Epithelial cell of prostate (primary cell): ENCODE measurements around the gene ZNF829.

Source experiments
- DNase-seq: peaks from one replicate; pipeline ENCODE4 v3.0.0-alpha.2; 2011; ENCODE audit warnings: low read depth, low spot score
- H3K27ac ChIP-seq: fragments of 450-650 bp; 2 replicates; pipeline ENCODE4 v1.5.1; 2017; ENCODE audit warnings: mild to moderate bottlenecking

ZNF829 gene

DNA sequence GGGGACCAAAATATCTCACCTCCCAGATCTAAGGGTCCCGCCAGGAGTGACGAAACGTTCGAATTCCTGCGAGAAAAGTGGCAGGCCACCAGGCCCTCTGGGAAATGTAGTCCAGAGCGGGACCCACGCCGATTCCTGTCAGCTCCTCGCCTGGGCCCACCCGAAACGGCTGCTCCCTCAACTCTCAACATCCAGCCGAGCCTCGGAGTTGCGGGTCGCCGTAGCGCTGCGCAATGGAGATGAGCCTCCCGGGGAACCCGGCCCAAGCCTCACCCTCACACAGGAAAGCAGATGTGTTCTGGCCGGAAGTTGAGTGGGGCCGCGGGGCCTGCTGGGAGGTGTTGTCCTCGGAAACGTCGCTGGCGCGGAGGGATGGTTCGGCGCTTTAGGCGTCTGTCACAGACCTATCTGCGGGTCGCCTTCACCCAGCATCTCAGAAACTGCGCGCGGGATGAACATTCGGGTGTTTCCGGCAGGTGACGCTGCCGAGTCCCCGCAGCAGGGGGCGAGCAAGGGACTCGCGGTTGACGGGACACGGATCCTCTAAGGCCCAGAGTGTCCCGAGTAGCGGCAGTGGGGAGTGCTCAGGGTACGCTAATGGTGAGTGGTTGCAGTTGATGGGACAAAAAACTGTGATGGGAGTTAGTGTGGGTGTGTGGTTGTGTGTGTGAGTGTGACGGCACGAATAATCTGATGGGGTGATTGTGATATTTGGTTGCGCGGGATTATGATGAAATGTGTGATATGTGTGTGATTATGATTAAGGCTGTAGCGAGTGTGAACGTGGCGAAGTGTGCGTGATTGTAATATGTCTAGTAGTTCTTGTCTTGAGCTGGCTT is at the start of gene ZNF829, which contains the start of gene ZNF568:
ZNF829 (minus strand) TSS at position 300 of the 839 bp plus-strand sequence. CDS start 1,124 bp downstream, outside the sequence.
ZNF568 (plus strand) TSS at position 341 of the 839 bp plus-strand sequence. CDS start 6,439 bp downstream, outside the sequence.
- DNase-seq = peak; percentile 39
- H3K27ac ChIP-seq = peak within 1 kb of the TSS; percentile 88

DNA sequence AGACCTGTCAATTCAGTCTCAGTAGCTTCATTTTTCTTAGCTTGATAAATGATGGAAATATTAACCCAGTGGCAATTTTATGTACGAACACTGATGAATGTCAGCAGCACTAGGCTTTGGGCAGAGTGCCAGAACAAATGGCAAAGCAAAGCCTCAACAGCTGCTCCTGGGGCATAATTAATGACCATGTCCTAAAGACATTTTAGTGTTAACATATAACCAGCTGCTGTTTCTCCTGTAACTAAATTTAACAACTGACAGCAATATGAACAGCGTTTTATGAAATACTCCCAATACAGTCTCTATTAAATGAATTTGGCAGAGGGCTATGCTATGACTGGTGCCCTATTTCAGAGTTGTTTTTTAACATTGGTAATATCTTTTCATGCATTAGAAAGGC is 47.2 kb upstream of the ZNF829 start:
- no peak overlapping the region for H3K27ac ChIP-seq
- no peak for DNase-seq

DNA sequence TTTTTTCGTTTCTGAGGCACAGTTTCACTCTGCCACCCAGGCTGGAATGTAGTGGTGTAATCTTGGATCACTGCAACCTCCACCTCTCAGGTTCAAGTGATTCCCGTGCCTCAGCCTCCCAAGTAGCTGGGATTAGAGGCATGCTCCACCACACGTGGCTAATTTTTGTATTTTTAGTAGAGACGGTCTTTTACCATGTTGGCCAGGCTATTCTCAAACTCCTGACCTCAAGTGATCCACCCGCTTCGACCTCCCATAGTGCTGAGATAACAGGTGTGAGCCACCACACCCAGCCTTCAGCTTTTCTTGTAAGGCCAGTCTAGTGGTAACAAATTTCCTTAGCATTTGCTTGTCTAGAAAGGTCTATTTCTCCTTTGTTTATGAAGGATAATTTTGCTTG is 46.3 kb upstream of the ZNF829 start:
- no peak for DNase-seq
- no peak overlapping the region for H3K27ac ChIP-seq

DNA sequence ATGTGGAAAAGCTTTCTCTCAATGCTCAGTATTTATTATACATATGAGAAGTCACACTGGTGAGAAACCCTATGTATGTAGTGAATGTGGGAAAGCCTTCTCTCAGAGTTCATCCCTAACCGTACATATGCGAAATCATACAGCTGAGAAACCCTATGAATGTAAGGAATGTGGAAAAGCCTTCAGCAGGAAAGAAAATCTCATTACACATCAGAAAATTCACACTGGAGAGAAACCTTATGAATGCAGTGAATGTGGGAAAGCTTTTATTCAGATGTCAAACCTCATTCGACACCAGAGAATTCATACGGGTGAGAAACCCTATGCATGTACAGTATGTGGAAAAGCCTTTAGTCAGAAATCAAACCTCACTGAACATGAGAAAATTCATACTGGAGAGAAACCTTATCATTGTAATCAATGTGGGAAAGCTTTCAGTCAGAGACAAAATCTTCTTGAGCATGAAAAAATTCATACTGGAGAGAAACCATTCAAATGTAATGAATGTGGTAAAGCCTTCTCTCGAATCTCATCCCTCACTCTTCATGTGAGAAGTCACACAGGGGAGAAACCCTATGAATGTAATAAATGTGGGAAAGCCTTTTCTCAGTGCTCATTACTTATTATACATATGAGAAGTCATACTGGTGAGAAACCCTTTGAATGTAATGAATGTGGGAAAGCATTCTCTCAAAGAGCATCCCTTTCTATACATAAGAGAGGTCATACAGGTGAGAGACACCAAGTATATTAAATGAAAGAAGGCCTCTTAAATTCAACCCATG is 34.4 kb upstream of the ZNF829 start:
- DNase-seq = no peak

DNA sequence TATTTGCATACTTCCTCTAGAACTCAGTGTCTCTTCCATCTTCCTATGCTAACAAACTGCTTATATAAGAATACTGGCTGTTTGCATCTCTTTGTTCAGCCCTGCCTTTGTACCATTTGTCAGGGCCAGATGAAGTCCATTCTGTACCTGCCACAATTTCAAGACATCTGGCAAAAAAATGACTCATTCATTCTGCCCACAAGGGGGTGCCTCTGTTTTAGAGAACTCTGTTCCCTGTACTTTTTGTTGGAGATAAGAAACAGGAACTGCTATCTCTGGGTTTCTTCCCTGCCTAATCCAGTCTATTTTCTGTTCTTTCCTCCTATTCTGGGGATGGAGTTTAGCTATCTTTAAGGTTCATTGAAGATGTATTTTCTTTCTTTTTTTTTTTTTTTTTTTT is 23.1 kb upstream of the ZNF829 start:
- no peak for DNase-seq
- H3K27ac ChIP-seq = no peak overlapping the region

More for the DNA sequence above, 34.4 kb upstream of the ZNF829 start:
- H3K27ac ChIP-seq = no peak overlapping the region

DNA sequence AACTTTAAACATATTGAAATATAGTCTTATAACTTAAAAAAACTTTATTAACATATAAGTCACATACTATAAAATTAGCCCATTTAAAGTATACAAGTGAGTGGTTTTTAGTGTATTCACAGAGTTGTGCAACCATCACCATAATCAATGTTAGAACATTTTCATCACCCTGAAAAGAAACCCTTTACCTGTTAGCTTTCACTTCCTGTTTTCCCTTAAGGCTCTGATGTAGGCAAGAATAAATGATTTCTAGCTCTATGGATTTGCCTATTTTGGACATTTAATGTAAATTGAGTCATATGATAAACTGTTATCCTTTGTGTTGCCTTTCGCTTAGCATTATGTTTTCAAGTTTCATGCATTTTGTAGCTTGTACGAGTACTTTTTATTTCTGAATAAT is 15.6 kb upstream of the ZNF829 start:
- DNase-seq = no peak
- H3K27ac ChIP-seq = no peak overlapping the region

DNA sequence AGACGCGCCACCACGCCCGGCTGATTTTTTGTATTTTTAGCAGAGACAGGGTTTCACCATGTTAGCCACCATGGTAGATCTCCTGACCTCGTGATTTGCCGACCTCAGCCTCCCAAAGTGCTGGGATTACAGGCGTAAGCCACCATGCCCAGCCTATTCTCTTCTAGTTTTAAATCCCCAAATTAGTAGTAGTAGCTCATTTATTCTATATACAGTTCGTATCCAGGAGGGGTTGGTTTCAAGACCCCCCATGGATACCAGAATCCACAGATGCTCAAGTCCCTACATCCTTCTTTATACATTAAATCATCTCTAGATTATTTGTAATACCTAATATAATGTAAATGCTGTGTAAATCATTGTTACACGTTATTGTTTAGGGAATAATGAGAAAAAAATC is 2.0 kb upstream of the ZNF829 start:
- H3K27ac ChIP-seq = no peak overlapping the region
- DNase-seq = no peak

DNA sequence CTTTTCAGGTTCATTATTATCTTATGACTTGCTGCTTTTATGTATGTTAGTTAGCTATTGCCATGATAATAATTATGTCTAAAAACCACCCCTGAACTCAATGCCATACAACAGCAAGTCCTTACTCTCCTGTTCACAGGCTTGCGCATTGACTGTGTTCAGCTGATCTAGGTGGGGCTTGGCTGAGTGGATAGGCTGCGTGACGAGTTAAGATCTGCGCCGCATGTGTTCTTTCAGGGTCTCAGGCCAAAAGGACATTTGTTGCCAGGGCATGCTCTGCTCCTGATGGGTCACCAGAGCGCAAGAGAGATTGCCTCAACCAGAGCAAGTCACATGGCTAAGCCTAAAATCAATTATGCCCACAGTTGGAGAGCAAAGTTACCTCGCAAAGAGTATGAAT is 900 bp upstream of the ZNF829 start:
- DNase-seq = peak; percentile 2
- peak overlapping the region; percentile 88 for H3K27ac ChIP-seq

DNA sequence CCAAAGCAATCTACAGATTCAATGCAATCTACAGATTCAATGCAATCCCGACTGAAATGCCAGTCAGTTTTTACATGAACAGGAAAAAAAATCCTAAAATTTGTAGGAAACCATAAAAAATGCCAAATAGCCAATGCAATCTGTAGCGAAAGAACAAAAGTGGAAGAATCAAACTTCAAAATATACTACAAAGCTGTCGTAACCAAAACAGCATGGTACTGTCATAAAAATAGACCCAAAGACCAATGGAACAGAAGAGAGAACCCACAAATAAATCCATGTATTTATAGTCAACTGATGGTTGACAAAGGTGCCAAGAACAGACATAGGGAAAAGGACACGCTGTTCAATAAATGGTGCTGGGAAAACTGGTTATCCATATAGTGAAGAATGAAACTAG is 17.7 kb downstream of the ZNF829 start:
- DNase-seq = no peak
- no peak overlapping the region for H3K27ac ChIP-seq

DNA sequence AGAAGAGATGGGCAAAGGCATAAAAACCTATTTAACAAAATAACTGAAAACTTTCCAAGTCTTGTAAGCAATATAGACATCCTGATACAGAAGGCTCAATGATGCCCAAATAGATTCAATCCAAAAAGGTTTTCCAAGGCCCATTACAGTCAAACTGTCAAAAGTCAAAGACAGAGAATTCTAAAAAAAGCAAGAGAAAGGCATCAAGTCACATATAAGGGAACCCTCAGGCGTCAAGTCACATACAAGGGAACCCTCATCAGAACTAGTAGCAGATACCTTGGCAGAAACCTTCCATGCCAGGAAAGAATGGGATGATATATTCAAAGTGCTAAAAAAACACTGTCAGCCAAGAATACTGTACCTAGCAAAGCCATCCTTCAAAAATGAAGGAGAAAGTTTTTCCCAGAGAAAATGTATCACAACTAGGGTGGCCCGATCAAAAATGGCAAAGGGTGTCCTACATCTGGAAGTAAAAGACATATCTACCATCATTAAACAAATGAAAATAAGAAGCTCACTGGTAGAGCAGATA is 21.2 kb downstream of the ZNF829 start:
- H3K27ac ChIP-seq = no peak overlapping the region
- no peak for DNase-seq

DNA sequence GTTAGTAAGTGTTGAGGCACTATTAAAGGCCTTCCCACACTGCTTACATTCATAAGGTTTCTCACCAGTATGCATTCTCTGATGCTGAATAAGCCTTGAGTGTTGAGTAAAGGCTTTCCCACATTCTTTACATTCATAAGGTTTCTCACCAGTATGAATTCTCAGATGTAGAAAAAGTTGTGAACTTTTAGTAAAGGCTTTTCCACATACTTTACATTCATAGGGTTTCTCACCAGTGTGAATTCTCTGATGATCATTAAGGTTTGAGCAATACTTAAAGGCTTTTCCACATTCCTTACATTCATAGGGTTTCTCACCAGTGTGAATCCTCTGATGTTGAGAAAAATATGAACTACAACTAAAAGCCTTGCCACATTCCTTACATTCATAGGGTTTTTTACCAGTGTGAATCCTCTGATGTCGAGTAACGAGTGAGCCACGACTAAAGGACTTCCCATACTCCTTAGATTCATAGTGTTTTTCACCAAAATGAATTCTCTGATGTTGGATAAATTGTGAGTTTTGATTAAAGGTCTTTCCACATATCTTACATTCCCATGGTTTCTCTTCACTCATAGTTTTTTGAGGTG is 24.2 kb downstream of the ZNF829 start:
- no peak for DNase-seq

DNA sequence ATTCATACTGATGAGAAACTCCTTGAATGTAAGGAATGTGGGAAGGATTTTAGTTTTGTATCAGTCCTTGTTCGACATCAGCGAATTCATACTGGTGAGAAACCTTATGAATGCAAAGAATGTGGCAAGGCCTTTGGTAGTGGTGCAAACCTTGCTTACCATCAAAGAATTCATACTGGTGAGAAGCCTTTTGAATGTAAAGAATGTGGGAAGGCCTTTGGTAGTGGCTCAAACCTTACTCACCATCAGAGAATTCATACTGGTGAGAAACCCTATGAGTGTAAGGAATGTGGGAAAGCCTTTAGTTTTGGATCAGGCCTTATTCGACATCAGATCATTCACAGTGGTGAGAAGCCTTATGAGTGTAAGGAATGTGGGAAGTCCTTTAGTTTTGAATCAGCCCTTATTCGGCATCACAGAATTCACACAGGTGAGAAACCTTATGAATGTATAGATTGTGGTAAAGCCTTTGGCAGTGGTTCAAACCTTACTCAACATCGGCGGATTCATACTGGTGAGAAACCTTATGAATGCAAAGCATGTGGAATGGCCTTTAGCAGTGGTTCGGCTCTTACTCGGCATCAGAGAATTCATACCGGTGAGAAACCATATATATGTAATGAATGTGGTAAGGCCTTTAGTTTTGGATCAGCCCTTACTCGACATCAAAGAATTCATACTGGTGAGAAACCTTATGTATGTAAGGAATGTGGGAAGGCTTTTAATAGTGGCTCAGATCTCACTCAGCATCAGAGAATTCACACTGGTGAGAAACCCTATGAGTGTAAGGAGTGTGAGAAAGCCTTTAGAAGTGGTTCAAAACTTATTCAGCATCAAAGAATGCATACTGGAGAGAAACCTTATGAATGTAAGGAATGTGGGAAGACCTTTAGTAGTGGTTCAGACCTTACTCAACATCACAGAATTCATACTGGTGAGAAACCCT is 38.8 kb downstream of the ZNF829 start:
- H3K27ac ChIP-seq = no peak overlapping the region
- DNase-seq = no peak

More for the DNA sequence above, 24.2 kb downstream of the ZNF829 start:
- no peak overlapping the region for H3K27ac ChIP-seq

DNA sequence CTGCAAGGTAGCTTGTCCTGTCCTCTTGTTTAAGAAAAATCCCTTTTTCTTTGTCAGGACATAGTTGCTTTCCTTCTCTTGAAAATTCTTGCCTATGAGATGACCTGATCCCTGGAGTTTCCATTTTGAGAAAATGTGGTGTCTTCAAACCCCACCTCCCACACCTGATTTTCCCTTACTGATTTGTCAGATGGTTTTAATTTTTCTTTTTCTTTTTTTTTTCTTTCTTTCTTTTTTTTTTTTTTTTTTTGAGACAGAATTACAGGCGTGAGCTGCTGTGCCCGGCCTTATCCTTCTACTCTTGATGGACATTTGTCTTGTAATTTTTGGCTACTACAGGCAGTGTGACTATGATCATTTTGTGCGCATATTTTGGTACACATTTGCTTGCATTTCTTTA is 64.2 kb downstream of the ZNF829 start:
- DNase-seq = no peak
- H3K27ac ChIP-seq = no peak overlapping the region

DNA sequence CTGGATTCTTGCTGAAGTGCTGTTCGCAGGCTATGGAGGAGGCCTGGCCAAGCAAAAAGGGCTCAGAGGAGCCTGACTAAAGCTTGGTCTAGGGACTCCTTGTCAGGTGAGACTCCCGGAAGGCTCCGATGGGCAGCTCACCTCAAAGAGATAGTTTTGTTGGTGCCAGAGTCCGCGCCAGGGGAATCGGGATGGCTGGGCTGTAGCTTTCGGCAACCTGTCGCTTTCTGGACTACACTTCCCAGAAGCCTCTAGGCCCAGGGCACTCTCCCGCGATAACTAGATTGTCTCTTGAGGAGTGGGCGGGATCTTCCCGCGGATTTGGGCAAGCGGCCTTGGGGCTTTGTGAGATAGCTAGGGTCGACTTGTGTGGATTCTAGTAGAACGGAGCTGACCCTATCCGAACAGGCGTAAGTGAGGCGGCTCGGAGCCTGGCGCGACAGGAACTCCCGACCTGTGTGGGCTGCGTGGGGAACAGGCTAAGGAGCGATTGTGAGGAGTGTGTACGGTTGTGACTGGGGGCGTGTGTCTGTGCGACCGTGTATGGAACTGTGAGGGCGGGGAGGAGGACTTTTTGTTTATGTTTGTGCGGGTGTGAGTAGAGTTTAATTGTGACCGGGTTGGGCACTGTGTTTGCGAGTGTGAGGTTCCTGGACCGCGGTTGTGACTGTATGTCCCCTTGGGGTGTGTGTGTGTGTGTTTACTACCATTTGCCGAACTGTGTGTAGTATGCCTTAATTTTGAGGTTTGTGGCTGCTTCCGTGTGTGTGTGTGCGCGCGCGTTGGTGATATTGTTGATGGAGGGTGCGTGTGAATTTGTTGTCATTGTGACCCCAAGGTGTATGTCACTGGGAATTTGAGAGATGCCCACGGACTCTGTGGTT is 65.3 kb downstream of the ZNF829 start, which contains the start of gene ZNF345:
ZNF345 (plus strand) TSS at position 318 of the 884 bp plus-strand sequence. CDS start 25,955 bp downstream, outside the sequence.
- peak; percentile 74 for DNase-seq

DNA sequence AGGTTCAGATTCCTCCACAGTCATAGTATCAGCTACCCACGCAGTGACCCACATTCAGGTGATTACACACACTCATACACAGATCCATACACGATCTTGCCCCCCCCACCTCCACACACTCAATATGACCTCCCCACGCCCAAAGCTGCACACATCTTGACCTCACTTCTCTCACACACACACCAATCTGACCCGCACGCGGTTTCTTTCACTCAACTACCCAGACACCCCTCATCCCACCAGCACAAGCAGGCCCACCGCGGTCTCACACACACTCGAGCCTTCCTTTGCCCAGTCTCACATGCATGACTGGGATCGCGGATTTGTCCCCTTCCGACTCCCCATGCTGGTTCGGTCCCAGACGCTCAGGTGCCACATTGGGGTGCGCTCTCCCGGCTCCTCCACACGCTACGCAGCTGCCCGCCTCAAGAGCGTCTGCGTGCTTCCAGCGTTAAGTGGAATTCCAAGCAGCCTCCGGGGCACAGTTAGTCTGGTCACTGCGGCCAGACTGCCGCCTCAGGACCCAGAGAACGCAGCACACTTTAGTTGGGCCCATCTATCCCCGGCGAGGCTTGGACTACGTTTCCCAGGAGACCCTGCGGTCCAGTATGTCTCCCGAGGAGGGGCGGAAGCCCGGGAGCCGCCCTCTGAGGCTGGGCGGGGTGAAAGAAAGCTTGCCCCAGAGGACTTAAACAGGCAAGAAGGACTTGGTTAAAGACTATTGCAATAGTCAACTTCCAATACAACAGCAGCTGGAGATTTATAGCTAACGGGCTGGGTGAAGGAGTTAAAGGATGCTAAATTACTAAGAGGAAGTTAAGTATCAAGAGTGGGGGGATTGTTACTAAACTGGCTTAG is 66.2 kb downstream of the ZNF829 start:
- peak overlapping the region; percentile 99 for H3K27ac ChIP-seq
- DNase-seq = peak; percentile 68

More for the DNA sequence above, 65.3 kb downstream of the ZNF829 start, which contains the start of gene ZNF345:
- peak within 1 kb of the TSS; percentile 99 for H3K27ac ChIP-seq

DNA sequence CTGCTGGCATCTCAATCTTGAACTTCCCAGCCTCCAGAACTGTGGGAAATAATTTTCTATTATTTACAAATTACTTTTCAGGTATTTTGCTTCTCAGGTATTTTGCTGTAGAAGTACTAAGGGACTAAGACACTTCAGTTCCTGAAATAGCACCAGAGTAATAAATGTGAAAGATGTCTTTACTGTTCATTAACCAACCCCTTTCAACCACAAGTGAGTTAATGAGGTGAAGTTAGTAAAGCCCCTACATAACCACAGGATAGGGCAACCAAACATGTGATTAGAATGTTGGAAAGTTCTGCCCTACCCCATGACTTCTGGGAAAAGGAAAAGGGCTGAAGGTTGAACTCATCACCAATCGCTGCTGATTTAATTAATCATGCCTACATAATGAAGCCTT is 68.1 kb downstream of the ZNF829 start:
- H3K27ac ChIP-seq = peak overlapping the region; percentile 99
- DNase-seq = no peak

DNA sequence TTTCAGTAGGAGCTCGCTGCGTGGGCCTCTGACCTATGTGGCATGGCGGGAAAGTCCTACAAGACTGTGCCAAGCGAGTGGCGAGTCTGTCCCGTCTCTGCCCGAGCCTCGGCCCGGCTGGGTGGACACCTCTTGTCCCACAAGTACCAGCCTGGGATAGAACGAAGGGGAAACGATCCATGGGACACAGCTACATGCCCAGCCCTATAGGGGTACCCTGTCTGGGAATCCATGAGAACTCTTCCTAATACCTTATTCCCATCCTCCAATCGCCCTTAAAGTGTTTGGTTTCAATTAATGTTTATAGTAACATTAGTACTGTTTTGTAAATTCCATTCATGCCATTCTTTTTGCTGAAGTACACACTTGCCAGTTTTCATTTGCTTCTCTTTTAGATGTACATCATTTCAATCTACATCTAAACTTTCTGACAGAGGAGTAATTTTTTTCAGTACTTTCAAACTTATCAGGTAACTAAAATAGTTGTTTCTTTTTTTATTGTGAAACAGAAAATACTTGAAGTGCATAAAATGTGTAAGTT is 77.2 kb downstream of the ZNF829 start:
- DNase-seq = no peak
- H3K27ac ChIP-seq = peak overlapping the region; percentile 71
